Activated CD8-positive, alpha-beta memory T cell treated with anti-CD3 and anti-CD28 coated beads, Interleukin-2, amount 10 ng/mL, durations not matched to agents 7 days and 5 days (primary cell): ENCODE measurements around the gene RSPH9. TPM values are rescaled to one million over a fixed set of nuclear protein-coding genes. Genes with fewer than 3 reads are reported as not detected.
A peak's percentile ranks its signal among the peaks of the same experiment; 100 is the strongest.
"Not testable (repeated sequence)": the region's sequence is repeated elsewhere in the genome, so short reads cannot be mapped to it uniquely, and the experiment has no call there.

Experiments
- ATAC-seq: fragments of 150-1000 bp; cut with Tn5 transposase; one replicate; pipeline ENCODE4 v1.10.0; 2021; ENCODE audit warnings: moderate library complexity
- CTCF ChIA-PET: fragments of 350-600 bp; sonication (Branson Sonifier 250); formaldehyde crosslinking; loops from one replicate; lab custom pipeline; 2021; ENCODE audit warnings: antibody characterized with exemption; lab: Charles Lee
- DNase-seq: peaks from one replicate; pipeline ENCODE4 v3.0.0-alpha.2; 2020
- H3K27ac Mint-ChIP-seq: one replicate; pipeline ENCODE4 v1.8.0; 2021; ENCODE audit warnings: mild to moderate bottlenecking, mixed read lengths
- H3K27me3 Mint-ChIP-seq: one replicate; pipeline ENCODE4 v1.8.0; 2021; ENCODE audit warnings: mixed read lengths
- H3K36me3 Mint-ChIP-seq: one replicate; pipeline ENCODE4 v1.8.0; 2021; ENCODE audit warnings: mild to moderate bottlenecking, mixed read lengths
- H3K4me1 Mint-ChIP-seq: one replicate; pipeline ENCODE4 v1.8.0; 2021; ENCODE audit warnings: mixed read lengths
- H3K4me3 Mint-ChIP-seq: one replicate; pipeline ENCODE4 v1.8.0; 2021; ENCODE audit warnings: mild to moderate bottlenecking, moderate library complexity, mixed read lengths
- H3K9me3 Mint-ChIP-seq: one replicate; pipeline ENCODE4 v1.8.0; 2022; ENCODE audit warnings: low read depth, mixed read lengths
- total RNA-seq, 2 experiments: library from RNA; stranded (reverse); gene quantifications; one replicate each; pipeline ENCODE4 v1.2.3, GENCODE V29; 2021

Gene RSPH9
- total RNA-seq, 2 experiments from 2014 or later: not detected

DNA sequence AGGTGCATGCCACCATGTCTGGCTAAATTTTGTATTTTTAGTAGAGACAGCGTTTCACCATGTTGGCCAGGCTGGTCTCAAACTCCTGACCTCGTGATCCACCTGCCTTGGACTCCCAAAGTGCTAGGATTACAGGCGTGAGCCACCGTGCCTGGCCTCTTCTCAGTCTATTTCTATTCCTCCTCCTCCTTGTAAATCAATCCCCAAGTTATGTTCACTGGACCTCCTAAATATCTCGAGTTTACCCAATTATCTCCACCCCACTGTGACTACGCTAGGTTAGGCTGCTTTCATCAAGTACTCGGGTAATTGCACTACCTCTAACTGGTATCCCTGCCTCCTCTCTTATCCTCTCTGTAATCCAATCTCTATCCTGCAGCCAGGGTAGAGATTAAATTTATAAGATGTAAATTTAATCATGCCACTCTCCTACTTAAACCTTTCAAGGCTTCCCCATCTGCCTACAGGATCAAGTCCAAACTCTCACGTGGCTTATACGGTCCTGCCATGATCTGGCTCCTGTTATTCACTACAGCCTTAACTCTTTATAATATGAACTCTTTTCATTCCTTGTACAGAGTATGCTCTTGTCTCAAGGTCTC, 10.0 kb upstream of the RSPH9 start:
- no peaks in the 10 kb centered on the region for H3K27me3 Mint-ChIP-seq
- peak overlapping the region; percentile 96 for H3K4me3 Mint-ChIP-seq
- H3K36me3 Mint-ChIP-seq: peaks cover 31% of the 10 kb centered on the region
- peak overlapping the region; percentile 94 for H3K27ac Mint-ChIP-seq
- DNase-seq (no peak), ATAC-seq (no peak)
- H3K9me3 Mint-ChIP-seq: no peaks in the 10 kb centered on the region
- peaks cover 53% of the 10 kb centered on the region for H3K4me1 Mint-ChIP-seq
- CTCF ChIA-PET: interaction anchor here (1.1 to 1.3 kb wide), 2 partner anchors 11 to 33 kb away, joined by 3 to 5 read pairs; no protein-coding TSS in a partner anchor

DNA sequence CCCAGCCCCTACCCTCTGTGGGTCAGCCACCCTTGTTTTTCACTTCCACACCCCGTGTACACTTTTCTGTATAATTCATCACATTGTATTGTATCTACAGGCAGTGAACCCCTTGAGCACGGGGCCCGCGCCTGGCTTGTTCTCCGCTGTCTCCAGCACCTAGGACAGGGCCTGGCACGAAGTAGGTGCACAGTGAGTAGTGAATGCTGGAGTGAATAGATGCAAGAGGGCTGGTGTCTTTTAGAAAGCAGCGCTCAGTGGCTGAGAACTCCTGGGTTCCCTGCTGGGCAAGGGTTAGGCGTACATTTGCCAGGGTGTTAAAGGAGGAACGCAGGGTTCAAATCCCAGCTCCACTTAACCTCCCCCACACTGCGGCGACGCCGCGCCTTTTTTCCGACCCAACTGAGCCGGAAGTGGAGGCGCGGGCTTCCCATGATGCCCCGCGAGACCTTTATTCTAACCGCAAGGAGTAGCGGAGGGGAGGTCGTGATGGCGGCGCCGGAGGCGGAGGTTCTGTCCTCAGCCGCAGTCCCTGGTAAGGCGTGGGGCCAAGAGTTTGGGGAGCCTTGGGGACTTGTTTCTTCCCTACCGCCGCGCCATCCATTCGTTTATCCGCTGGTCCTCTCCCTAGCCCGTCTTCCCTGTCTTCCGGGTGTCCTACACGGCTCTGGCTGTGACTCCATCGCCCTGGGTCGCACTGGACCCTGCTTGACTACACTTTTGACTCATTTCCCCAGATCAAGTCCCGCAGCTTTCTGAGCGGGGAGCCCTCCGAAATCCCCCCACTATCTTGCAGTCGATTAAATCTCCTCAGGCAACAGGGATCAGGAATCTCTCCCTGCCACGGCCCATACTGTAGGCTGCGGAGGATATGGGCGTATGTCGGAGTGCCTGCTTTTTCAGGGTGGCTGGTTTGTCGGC, 9.2 kb upstream of the RSPH9 start, which contains the start of gene MAD2L1BP:
Gene MAD2L1BP (plus strand): TSS at position 454 of the 921 bp plus-strand sequence. CDS start 36 bp downstream, at position 490.
- Mint-ChIP-seq H3K27ac (peak within 1 kb of the TSS; percentile 94), H3K4me1 (peaks cover 55% of the 10 kb centered on the region), H3K4me3 (peak within 1 kb of the TSS; percentile 96), H3K9me3 (no peaks in the 10 kb centered on the region), H3K36me3 (peaks cover 37% of the 10 kb centered on the region), H3K27me3 (no peaks in the 10 kb centered on the region)
- peak; percentile 86 for ATAC-seq
- CTCF ChIA-PET: interaction anchor here (1.1 to 1.4 kb wide), 3 partner anchors 10 to 32 kb away, joined by 3 to 5 read pairs (median 4); no protein-coding TSS in a partner anchor
- DNase-seq: peak; percentile 92

DNA sequence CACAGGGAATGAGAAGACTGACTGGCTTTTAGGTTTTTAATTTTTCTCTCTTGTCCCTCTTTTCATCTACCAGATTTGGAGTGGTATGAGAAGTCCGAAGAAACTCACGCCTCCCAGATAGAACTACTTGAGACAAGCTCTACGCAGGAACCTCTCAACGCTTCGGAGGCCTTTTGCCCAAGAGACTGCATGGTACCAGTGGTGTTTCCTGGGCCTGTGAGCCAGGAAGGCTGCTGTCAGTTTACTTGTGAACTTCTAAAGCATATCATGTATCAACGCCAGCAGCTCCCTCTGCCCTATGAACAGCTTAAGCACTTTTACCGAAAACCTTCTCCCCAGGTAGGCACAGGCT, 8.6 kb upstream of the RSPH9 start:
- H3K4me3 Mint-ChIP-seq: peak overlapping the region; percentile 96
- H3K9me3 Mint-ChIP-seq: no peaks in the 10 kb centered on the region
- peaks cover 38% of the 10 kb centered on the region for H3K36me3 Mint-ChIP-seq
- CTCF ChIA-PET: interaction anchor here (0.7 to 1.4 kb wide), 3 partner anchors 9 to 32 kb away, joined by 3 to 5 read pairs (median 4); no protein-coding TSS in a partner anchor
- no peak for DNase-seq
- H3K27ac Mint-ChIP-seq: peak overlapping the region; percentile 94
- peak; percentile 13 for ATAC-seq
- H3K4me1 Mint-ChIP-seq: peaks cover 50% of the 10 kb centered on the region
- H3K27me3 Mint-ChIP-seq: no peaks in the 10 kb centered on the region

DNA sequence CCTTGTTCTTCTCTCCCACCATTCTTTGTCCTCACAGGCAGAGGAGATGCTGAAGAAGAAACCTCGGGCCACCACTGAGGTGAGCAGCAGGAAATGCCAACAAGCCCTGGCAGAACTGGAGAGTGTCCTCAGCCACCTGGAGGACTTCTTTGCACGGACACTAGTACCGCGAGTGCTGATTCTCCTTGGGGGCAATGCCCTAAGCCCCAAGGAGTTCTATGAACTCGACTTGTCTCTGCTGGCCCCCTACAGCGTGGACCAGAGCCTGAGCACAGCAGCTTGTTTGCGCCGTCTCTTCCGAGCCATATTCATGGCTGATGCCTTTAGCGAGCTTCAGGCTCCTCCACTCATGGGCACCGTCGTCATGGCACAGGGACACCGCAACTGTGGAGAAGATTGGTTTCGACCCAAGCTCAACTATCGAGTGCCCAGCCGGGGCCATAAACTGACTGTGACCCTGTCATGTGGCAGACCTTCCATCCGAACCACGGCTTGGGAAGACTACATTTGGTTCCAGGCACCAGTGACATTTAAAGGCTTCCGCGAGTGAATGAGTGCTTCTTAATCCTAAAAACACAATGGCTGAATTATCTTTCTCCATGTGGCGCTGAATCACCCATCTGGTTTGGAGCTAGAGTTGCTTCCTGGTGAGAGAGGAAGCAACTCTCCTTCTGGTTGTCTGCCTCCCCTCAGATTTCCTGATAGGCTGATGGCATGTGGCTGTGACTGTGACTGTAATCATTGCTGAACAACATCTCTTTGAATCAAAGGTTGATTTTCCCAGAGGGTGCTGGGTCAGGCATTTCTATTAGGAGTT, 4.6 kb upstream of the RSPH9 start:
- no peaks in the 10 kb centered on the region for H3K9me3 Mint-ChIP-seq
- no peak overlapping the region for H3K4me3 Mint-ChIP-seq
- no peak overlapping the region for H3K27ac Mint-ChIP-seq
- peaks cover 40% of the 10 kb centered on the region for H3K36me3 Mint-ChIP-seq
- CTCF ChIA-PET: no interaction called here
- no peaks in the 10 kb centered on the region for H3K27me3 Mint-ChIP-seq
- DNase-seq (no peak), ATAC-seq (no peak)
- peaks cover 44% of the 10 kb centered on the region for H3K4me1 Mint-ChIP-seq

DNA sequence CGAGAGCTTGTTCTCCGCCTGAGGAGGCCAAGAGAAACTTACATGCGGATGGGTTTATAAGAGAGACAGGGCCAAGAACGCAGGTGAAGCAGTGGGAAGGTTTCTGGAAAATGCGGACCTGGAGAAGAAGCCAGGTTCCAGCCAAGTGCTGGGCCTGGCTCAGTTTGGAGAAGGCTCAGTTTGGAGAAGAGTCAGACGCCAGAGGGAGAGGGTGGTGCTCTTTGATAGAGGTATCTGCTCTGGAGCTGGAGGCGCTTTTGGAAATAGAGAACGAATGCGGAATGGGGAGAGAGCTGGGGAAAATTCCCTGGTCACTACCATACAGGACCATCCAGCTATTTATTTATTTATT, 753 bp downstream of the RSPH9 start:
- Mint-ChIP-seq H3K4me1 (peaks cover 9% of the 10 kb centered on the region), H3K4me3 (peak overlapping the region; percentile 63), H3K27ac (no peak overlapping the region), H3K36me3 (peaks cover 5% of the 10 kb centered on the region), H3K9me3 (no peaks in the 10 kb centered on the region), H3K27me3 (no peaks in the 10 kb centered on the region)
- ATAC-seq (peak; percentile 22), DNase-seq (no peak)
- CTCF ChIA-PET: interaction anchor here (0.9 to 5.8 kb wide), 4 partner anchors 9 to 483 kb away, joined by 3 to 34 read pairs (median 4); partner anchors contain the start of gene MAD2L1BP

DNA sequence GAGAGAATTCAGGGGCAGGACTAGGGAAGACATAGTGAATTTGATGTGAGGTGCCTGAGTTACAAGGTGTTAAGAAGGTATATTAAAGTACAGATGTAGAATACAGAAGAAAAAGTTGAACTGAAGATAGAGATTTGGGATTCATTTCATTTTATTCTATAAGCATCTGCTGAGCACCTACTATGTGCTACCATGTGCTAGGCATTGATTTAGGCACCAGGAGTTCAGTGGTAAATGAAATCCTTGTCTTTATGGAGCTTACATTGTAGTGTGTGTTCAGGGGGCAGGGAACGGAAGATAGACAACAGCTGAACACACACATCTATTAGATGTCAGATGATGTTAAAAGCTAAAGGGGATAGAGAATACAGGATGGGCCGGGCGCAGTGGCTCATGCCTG, 2.8 kb downstream of the RSPH9 start:
- no peak overlapping the region for H3K4me3 Mint-ChIP-seq
- H3K4me1 Mint-ChIP-seq: peaks cover 5% of the 10 kb centered on the region
- CTCF ChIA-PET: interaction anchor here (1.2 to 5.8 kb wide), 2 partner anchors 20 to 121 kb away, joined by 3 to 34 read pairs; no protein-coding TSS in a partner anchor
- no peak overlapping the region for H3K27ac Mint-ChIP-seq
- ATAC-seq: no peak
- no peak for DNase-seq
- H3K27me3 Mint-ChIP-seq: no peaks in the 10 kb centered on the region
- no peaks in the 10 kb centered on the region for H3K9me3 Mint-ChIP-seq
- no peaks in the 10 kb centered on the region for H3K36me3 Mint-ChIP-seq

DNA sequence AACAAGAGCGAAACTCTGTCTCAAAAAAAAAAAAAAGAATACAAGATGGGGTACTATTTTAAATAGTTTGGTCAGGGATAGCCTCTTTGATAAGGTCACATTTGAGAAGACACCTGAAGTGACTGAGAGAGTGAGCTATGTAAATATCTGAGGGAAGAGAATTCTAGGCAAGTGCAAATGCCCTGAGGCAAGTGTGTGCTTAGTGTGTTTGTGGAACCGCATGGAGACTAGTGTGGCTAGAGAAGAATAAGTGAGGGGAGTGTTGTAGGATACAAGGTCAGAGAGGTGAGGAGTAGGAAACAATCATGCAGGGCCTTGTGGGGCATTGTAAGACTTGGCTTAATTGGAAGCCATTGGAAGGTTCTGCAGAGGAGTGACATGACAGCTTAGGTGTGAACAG, 3.4 kb downstream of the RSPH9 start:
- Mint-ChIP-seq H3K4me1 (peaks cover 5% of the 10 kb centered on the region), H3K4me3 (no peak overlapping the region), H3K36me3 (no peaks in the 10 kb centered on the region), H3K27ac (no peak overlapping the region), H3K27me3 (no peaks in the 10 kb centered on the region), H3K9me3 (no peaks in the 10 kb centered on the region)
- DNase-seq (no peak), ATAC-seq (no peak)
- CTCF ChIA-PET: interaction anchor here (1.0 to 5.8 kb wide), 2 partner anchors 19 to 51 kb away, joined by 3 to 34 read pairs; no protein-coding TSS in a partner anchor

DNA sequence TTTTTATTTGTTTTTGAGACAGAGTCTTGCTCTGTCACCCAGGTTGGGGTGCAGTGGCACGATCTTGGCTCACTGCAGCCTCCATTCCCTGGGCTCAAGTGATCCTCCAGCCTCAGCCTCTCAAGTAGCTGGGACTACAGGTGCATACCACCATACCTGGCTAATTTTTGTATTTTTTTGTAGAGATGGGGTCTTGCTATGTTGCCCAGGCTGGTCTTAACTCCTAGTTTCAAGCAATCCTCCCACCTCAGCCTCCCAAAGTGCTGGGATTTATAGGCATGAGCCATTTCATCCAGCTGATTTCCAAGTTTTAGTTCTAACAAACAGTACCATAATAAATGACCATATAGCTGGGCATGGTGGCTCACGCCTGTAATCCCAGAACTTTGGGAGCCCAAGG, 8.0 kb downstream of the RSPH9 start:
- H3K36me3 Mint-ChIP-seq, H3K4me1 Mint-ChIP-seq, H3K4me3 Mint-ChIP-seq, H3K27me3 Mint-ChIP-seq, H3K27ac Mint-ChIP-seq, ATAC-seq, DNase-seq, H3K9me3 Mint-ChIP-seq: not testable (repeated sequence)
- CTCF ChIA-PET: interaction anchor here (1.3 kb wide), 1 partner anchor 14 kb away, joined by 6 read pairs; no protein-coding TSS in a partner anchor

DNA sequence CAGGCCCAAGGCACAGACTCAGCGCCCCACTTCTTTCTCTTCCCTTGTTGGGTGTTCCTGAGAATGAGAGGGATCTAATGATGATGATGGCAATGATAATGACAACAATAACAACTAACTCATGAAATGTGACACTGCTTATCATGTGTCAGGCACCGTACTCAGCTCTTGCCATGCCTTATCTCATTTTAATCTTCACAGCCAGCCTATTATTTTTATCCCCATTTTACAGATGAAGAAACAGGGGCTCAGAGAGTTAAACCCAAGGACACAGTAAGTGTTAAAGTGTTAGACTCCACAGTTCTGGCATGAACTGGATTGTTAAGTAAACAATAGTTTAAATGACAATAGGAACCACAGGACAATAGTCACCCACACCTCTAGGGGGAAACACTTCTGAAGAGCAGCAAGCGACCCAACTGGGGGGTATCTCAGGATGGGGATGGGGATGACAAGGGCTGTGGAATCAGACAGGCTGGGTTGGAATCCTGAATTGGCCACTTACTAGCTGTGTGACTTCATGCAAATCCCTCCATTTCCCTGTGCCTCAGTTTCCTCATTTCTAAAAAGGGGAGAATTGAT, 12.5 kb downstream of the RSPH9 start:
- Mint-ChIP-seq H3K36me3 (peaks cover 4% of the 10 kb centered on the region), H3K4me1 (peaks cover 9% of the 10 kb centered on the region), H3K27ac (no peak overlapping the region), H3K4me3 (no peak overlapping the region), H3K27me3 (peaks cover 16% of the 10 kb centered on the region), H3K9me3 (peaks cover 3% of the 10 kb centered on the region)
- CTCF ChIA-PET: interaction anchor here (1.0 to 3.2 kb wide), 2 partner anchors 10 to 112 kb away, joined by 4 to 15 read pairs; partner anchors contain the start of gene VEGFA
- ATAC-seq (no peak), DNase-seq (no peak)

DNA sequence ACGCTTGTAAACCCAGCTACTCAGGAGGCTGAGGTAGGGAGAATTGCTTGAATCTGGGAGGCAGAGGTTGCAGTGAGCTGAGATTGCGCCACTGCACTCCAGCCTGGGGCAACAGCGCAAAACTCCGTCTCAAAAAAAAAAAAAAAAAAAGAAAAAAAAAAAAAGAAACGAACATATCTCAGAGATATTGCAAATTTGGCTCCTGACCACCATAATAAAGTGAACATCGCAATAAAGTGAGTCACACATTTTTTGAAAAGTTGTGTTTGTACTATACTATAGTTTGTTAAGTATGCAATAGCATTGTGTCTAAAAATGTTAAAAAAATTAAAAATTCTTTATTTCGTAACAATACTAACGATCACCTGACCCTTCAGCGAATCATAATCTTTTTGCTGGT, 13.3 kb downstream of the RSPH9 start:
- Mint-ChIP-seq H3K4me1 (peaks cover 16% of the 10 kb centered on the region), H3K9me3 (peaks cover 3% of the 10 kb centered on the region), H3K27ac (no peak overlapping the region), H3K36me3 (peaks cover 4% of the 10 kb centered on the region), H3K4me3 (no peak overlapping the region), H3K27me3 (peaks cover 16% of the 10 kb centered on the region)
- DNase-seq (no peak), ATAC-seq (no peak)
- CTCF ChIA-PET: interaction anchor here (3.2 kb wide), 1 partner anchor 9 kb away, joined by 15 read pairs; no protein-coding TSS in a partner anchor

DNA sequence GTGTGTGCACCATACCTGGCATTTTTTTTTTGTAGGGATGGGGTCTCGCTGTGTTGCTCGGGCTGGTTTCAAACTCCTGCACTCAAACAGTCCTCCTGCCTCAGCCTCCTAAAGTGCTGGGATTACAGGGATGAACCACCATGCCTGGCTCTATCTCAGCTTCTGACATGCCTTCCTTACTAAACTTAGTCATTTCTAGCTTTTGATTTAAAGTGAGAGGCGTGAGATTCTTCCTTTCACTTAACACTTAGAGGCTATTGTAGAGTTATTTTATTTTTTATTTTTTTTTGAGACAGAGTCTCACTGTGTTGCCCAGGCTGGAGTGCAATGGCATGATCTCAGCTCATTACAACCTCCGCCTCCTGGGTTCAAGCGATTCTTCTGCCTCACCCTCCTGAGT, 18.1 kb downstream of the RSPH9 start:
- not testable (repeated sequence) for H3K9me3 Mint-ChIP-seq, ATAC-seq, DNase-seq, H3K27ac Mint-ChIP-seq, H3K36me3 Mint-ChIP-seq, H3K4me3 Mint-ChIP-seq
- Mint-ChIP-seq H3K27me3 (peaks cover 20% of the 10 kb centered on the region), H3K4me1 (peaks cover 25% of the 10 kb centered on the region)
- CTCF ChIA-PET: interaction anchor here (0.8 to 1.3 kb wide), 3 partner anchors 10 to 106 kb away, joined by 3 to 4 read pairs (median 3); partner anchors contain the start of gene GTPBP2

DNA sequence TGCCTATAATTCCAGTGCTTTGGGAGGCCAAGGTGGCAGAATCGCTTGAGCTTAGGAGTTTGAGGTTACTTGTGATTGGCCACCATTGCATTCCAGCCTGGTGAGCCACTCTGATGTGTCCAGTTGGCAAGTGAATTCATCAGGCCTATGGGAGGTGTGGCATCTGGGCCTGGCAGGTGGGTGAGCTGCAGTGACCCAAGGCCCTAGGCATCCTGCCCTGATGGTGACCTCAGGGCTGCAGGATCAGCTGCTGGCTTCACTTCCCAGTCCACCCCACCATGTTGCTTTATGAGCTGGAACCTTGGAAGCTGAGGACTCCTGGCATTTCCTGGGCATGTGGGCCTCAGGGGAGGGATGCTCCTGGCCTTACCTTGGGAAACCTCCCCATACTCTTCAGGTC, 20.5 kb downstream of the RSPH9 start:
- CTCF ChIA-PET: interaction anchor here (0.8 to 6.6 kb wide), 8 partner anchors 19 to 415 kb away, joined by 3 to 54 read pairs (median 18); partner anchors contain the start of genes RSPH9 and VEGFA
- H3K36me3 Mint-ChIP-seq: peaks cover 4% of the 10 kb centered on the region
- peaks cover 16% of the 10 kb centered on the region for H3K27me3 Mint-ChIP-seq
- DNase-seq (no peak), ATAC-seq (no peak)
- H3K4me3 Mint-ChIP-seq: no peak overlapping the region
- H3K27ac Mint-ChIP-seq: no peak overlapping the region
- peaks cover 3% of the 10 kb centered on the region for H3K9me3 Mint-ChIP-seq
- H3K4me1 Mint-ChIP-seq: peaks cover 43% of the 10 kb centered on the region
